Measurements from ENCODE around the gene RNF207. TPM values are rescaled to one million over a fixed set of nuclear protein-coding genes. Genes with fewer than 3 reads are reported as not detected.

The RNF207 gene
- total and polyA plus RNA-seq, 2 of the 13 experiments (the other 11 are each of a cell fraction or from before 2014, with no cell fraction given): 9.8 to 15.9 TPM

DNA sequence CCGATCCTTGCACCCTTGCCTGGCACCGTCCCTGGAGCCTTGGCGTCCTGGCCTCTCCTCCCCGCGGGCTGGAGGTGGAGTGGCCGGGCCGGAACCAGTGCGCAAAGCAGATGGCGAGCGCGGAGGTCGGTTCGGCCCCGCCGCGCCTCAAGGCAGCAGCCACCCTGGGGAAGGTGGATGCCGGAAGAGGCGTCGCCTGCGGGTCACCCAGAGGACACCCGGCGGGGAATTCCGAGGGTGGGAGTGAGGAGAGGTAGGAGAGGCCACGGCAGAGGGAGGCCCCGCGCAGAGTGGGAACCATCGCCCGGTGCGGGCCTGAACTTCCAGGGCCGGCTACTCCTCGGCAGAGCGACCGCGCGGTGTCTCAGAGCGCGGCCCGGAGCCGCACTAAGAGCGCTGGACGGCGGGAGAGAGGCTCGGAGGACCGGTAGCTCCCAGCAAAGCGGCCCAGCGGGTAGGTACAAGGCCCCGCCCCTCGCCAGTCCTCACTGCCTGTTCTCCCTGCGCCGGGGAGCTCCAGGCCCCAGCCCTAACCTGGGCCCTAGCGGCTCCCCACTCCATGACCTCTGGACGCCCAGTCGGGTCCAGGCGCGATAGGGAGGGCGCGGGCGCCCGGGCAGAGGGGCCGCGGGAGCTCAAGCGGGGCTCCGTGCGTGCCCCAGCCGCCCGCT, at the start of gene RNF207 (continued):
- TF ChIP-seq, protein P1, sequence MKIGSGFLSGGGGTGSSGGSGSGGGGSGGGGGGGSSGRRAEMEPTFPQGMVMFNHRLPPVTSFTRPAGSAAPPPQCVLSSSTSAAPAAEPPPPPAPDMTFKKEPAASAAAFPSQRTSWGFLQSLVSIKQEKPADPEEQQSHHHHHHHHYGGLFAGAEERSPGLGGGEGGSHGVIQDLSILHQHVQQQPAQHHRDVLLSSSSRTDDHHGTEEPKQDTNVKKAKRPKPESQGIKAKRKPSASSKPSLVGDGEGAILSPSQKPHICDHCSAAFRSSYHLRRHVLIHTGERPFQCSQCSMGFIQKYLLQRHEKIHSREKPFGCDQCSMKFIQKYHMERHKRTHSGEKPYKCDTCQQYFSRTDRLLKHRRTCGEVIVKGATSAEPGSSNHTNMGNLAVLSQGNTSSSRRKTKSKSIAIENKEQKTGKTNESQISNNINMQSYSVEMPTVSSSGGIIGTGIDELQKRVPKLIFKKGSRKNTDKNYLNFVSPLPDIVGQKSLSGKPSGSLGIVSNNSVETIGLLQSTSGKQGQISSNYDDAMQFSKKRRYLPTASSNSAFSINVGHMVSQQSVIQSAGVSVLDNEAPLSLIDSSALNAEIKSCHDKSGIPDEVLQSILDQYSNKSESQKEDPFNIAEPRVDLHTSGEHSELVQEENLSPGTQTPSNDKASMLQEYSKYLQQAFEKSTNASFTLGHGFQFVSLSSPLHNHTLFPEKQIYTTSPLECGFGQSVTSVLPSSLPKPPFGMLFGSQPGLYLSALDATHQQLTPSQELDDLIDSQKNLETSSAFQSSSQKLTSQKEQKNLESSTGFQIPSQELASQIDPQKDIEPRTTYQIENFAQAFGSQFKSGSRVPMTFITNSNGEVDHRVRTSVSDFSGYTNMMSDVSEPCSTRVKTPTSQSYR (CRISPR knock-in tag; IDR thresholded peaks at IDR 0.05; ENCODE audit: borderline replicate concordance): 0 out of 2 replicates have a peak, but pooled peaks have one; percentile 10
- TF ChIP-seq, protein P2, sequence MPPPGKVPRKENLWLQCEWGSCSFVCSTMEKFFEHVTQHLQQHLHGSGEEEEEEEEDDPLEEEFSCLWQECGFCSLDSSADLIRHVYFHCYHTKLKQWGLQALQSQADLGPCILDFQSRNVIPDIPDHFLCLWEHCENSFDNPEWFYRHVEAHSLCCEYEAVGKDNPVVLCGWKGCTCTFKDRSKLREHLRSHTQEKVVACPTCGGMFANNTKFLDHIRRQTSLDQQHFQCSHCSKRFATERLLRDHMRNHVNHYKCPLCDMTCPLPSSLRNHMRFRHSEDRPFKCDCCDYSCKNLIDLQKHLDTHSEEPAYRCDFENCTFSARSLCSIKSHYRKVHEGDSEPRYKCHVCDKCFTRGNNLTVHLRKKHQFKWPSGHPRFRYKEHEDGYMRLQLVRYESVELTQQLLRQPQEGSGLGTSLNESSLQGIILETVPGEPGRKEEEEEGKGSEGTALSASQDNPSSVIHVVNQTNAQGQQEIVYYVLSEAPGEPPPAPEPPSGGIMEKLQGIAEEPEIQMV (CRISPR knock-in tag; IDR thresholded peaks at IDR 0.05; ENCODE audit: low read depth): 0 out of 2 replicates have a peak, but pooled peaks have one; percentile 64
- TF ChIP-seq DMAP1 (CRISPR knock-in tag; IDR thresholded peaks at IDR 0.05): peak; percentile 88
- TF ChIP-seq ZNF724P (CRISPR knock-in tag; IDR thresholded peaks at IDR 0.05; ENCODE audit: borderline replicate concordance): no peak
- TF ChIP-seq GZF1 (CRISPR knock-in tag; IDR thresholded peaks at IDR 0.05): 0 out of 2 replicates have a peak, but pooled peaks have one; percentile 42
- TF ChIP-seq DNMT3B (CRISPR knock-in tag; conservative IDR thresholded peaks at IDR 0.05): no peak
- no peak for TF ChIP-seq ZSCAN29 (CRISPR knock-in tag; conservative IDR thresholded peaks at IDR 0.05)
- 0 out of 2 replicates have a peak, but pooled peaks have one; percentile 73 for TF ChIP-seq PAX8 (CRISPR knock-in tag; IDR thresholded peaks at IDR 0.05; ENCODE audit: borderline replicate concordance)
- peak; percentile 83 for TF ChIP-seq ZNF224 (CRISPR knock-in tag; IDR thresholded peaks at IDR 0.05)
- TF ChIP-seq AGO2 (optimal IDR thresholded peaks at IDR 0.05; ENCODE audit: low read depth, low read length): peak; percentile 63
- TF ChIP-seq ZNF788 (CRISPR knock-in tag; IDR thresholded peaks at IDR 0.05; ENCODE audit: borderline replicate concordance): peak; percentile 80; the same call in 1 of the 2 replicates
- TF ChIP-seq SOX5 (CRISPR knock-in tag; IDR thresholded peaks at IDR 0.05; ENCODE audit: borderline replicate concordance): no peak
- TF ChIP-seq MAZ (IDR thresholded peaks at IDR 0.05; ENCODE audit: borderline replicate concordance, low read depth, low read length): peak; percentile 97
- peak; percentile 83 for TF ChIP-seq MAZ (CRISPR knock-in tag; IDR thresholded peaks at IDR 0.05; ENCODE audit: low read depth)
- no peak for TF ChIP-seq CBX5 (CRISPR knock-in tag; IDR thresholded peaks at IDR 0.05; ENCODE audit: borderline replicate concordance)
- TF ChIP-seq RORA (CRISPR knock-in tag; IDR thresholded peaks at IDR 0.05): no peak
- no peak for TF ChIP-seq ARID2 (CRISPR knock-in tag; IDR thresholded peaks at IDR 0.05; ENCODE audit: borderline replicate concordance)
- TF ChIP-seq ZNF773 (CRISPR knock-in tag; IDR thresholded peaks at IDR 0.05; ENCODE audit: borderline replicate concordance): no peak
- no peak for TF ChIP-seq ZSCAN22 (CRISPR knock-in tag; IDR thresholded peaks at IDR 0.05)
- no peak for TF ChIP-seq TBL1XR1 (IDR thresholded peaks at IDR 0.05; ENCODE audit: borderline replicate concordance, low read length, partially characterized antibody)
- TF ChIP-seq ZNF234 (CRISPR knock-in tag; conservative IDR thresholded peaks at IDR 0.05): no peak
- peak; percentile 73 for TF ChIP-seq NRL (CRISPR knock-in tag; IDR thresholded peaks at IDR 0.05; ENCODE audit: borderline replicate concordance)
- TF ChIP-seq, protein P3, sequence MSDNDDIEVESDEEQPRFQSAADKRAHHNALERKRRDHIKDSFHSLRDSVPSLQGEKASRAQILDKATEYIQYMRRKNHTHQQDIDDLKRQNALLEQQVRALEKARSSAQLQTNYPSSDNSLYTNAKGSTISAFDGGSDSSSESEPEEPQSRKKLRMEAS (IDR thresholded peaks at IDR 0.05): peak; percentile 57; the same call in 1 of the 2 replicates
- peak; percentile 41; the same call in 1 of the 2 replicates for TF ChIP-seq GLI4 (CRISPR knock-in tag; IDR thresholded peaks at IDR 0.05; ENCODE audit: borderline replicate concordance)
- no peak for TF ChIP-seq RFXANK (CRISPR knock-in tag; IDR thresholded peaks at IDR 0.05)
- TF ChIP-seq, protein P4, sequence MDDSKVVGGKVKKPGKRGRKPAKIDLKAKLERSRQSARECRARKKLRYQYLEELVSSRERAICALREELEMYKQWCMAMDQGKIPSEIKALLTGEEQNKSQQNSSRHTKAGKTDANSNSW (CRISPR knock-in tag; IDR thresholded peaks at IDR 0.05; ENCODE audit: borderline replicate concordance): no peak
- TF ChIP-seq ZNF790 (CRISPR knock-in tag; IDR thresholded peaks at IDR 0.05; ENCODE audit: borderline replicate concordance): no peak
